Thyroid gland (tissue), 4 donors: ENCODE results near the gene SYT1.

Source experiments
- CTCF ChIP-seq, 6 experiments: fragments of 200-600 bp in 3 of 6; fragments of 450-650 bp in 3 of 6; sonication (generic) in 3 of 6; IDR thresholded peaks; one replicate each; pipeline ENCODE4 v1.5.1; 2016 to 2019; ENCODE audit warnings: antibody characterized with exemption in 6 of 6, mild to moderate bottlenecking in 2 of 6, inconsistent platforms in 1 of 6, moderate library complexity in 1 of 6
- POLR2A ChIP-seq, 2 donors: fragments of 450-650 bp; IDR thresholded peaks; one replicate each; pipeline ENCODE4 v1.6.1; 2017; ENCODE audit warnings: antibody characterized with exemption in 2 of 2, mild to moderate bottlenecking in 2 of 2, moderate library complexity in 1 of 2

GRCh38 chr12:79023784-79024183 lies 159.2 kb downstream of the SYT1 start:
- TF ChIP-seq CTCF (IDR thresholded peaks at IDR 0.05) (no peak), POLR2A (IDR thresholded peaks at IDR 0.05) (no peak)
